NCI-H774 (cell line): ENCODE data around the gene MVB12B.

Experiments
- DNase-seq: peaks from one replicate; lab custom pipeline; 2025; lab: John Stamatoyannopoulos, UW

The MVB12B gene

DNA sequence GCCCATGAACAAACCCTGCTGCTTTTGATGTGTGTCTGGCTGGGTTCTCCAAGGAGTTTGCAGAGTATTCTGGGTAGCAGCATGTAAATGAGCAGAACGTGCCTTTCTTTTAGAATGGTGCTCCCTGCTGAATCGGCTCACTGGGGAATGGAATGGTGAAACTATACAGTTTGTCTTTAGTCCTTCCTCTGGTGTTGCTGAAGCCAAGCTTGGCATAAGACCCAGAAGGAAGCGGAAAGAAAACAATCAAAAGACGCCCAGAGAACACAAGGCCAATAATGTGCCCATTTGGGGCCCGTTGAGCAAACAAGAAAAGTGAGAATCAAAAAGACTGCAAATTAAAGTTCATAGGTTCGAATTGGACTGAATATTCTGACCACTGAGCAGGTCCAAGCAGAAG is 60.1 kb downstream of the MVB12B start:
- DNase-seq: no peak

DNA sequence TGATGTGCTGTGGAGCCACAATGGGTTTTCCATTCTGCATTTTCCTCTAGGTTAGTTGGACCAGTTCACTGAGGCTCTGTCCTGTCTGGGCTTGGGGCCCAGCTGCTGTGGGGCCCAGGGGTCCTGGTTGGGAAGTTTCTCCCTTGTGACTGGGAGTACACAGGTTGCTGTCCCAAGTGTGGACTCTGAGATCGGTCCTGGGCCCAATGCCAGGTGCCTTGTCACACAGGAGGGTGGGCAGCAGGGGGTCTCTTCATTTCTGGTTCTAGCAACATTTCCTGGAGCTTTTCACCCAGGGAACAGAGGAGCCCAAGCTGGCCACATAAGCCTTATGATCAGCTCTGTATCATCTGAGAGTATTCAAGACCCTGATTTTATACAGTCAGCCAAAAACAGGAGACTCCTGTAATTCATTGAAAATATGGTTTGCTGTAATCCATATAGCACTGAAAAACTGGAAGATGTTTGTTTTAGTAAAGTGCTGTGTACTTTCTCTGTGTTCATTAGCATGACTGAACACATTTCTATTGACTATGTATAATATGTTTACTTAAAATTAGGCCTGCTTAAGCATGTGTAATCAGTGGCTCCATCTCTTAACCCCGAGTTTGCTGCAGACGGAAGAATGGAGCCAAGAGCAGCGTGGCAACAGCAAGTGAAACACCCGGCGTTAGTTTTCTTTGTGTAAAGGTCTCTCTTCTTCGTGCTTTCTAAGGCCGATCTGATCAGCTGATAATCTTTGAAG is 62.5 kb downstream of the MVB12B start:
- peak; percentile 37 for DNase-seq

DNA sequence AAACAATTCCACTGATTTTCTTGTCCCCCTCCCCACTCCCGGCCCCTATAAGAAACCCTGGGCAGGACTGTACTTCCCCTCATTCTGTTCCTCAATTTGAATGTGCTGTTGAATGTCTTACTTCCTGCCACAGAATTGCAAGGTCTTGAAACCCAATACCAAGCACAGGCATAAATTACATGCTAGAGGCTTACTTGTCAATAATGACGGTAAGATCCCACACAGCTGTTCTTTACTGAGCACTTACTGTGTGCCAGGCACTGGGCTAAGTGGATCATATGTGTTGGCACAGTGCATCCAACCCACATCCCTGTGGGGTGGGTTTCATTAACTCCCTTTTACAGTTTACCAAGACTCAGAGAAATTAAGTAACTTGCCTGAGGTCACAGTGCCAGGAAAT is 63.4 kb downstream of the MVB12B start:
- DNase-seq: no peak

DNA sequence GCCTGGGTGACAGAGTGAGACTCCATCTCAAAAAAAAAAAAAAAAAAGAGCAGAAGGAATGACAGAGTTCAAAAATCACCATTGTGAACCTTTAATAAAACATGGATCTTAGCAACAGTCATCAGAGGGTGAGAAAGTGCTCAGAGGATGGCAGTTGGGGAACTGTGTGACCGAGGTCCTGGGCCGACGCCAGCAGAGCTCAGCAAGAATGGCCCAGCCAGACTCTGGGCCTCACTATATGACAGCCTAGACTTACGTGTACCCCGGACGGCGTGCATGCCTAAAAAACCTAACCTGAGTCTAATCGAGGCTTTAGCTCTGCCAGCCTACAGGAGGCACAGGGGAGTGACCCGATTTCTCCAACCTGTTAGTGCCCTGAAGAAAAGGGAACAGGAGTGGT is 64.3 kb downstream of the MVB12B start:
- no peak for DNase-seq

DNA sequence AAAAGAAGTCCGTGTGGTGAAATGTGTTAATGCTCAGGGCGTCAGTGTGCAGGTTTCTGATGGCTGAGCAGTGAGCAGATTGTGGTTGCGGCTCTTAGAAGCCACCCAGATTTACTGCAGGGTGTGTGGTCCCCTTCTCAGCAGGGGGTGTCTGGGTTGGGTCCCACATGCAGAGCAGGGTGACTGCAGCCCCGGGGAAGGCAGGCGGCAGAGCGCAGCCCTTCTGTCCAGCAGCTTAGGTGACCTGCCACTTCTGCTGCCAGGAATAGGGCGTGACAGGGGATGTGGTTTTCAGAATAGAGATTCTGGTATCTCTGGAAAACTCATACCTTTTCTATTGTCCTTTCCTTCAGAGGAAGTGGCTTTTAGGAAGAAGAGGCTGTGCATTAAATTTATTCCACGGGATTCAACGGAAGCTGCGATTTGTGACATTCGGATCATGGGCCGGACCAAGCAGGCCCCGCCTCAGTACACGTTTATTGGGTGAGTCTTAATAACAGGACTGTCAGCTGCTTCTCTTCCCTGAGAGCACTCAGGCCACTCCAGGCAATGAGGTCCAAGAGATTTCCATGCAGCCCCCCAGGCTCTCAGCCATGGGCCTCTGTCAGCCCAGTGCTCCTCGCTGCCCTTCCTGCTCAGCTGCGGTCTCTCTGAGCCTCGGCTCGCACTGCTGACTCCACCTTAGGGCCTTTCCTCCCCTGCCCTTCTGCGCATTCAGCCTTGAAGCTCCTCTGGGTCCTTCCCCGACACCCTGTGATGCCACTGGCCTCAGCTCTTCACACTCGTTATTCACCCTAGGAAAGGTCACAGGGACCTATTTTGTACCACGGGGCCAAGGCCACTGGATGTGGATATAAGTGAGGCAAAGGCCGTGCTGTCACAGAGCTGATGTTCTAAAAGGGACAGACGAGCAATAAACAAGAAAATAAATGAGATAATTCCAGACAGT is 65.4 kb downstream of the MVB12B start:
- no peak for DNase-seq

DNA sequence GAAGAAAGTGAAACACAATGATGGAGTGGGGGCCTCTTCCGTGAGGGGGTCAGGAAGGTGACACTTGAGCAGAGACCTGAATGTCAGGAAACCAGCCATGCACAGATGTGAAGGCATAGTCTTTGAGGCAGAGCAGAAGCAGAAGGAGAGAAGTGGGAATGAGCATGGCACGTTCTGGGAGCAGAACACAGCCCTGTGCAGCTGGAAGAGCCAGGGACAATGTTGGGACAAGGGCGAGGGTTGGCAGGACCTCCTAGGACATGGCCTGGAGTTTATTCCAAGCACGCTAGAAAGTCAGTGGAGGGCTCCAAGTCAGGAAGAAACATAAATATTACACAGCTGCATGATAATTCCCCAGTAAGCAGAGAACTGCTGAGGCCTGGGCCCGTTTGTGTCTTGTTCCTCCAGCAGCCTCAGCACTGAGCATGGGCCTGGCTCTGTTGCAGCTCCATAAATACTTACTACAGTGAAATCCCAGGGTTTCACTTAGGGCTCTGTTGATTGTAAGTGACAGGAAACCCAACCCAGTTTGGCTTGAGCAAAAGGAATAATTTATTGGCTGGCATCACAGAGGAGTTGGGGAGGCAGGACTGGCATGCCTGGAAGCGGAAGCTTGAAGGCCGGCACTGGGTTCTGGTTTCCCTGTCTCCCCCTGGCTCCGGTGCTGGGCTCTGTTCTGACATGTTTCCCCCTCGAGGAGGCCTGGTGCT is 66.2 kb downstream of the MVB12B start:
- DNase-seq: no peak

DNA sequence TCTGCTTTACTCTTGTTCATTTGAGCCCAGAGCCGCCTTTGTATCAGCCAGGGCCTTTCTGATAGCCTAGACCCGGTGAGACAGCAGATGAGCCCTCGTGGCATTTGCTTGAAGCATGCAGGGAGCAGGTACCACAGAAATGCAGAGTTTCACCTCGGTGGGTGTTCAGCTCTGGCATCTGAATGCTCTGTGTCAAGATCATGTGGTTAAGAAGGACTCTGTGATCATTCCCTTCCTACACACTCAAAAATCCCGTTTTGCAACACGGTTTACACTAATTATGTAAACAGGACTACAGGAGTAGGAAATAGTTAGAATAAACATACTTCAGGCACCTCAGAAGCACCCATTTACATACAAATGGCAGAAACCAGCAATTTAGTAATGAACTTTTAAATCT is 67.2 kb downstream of the MVB12B start:
- no peak for DNase-seq

DNA sequence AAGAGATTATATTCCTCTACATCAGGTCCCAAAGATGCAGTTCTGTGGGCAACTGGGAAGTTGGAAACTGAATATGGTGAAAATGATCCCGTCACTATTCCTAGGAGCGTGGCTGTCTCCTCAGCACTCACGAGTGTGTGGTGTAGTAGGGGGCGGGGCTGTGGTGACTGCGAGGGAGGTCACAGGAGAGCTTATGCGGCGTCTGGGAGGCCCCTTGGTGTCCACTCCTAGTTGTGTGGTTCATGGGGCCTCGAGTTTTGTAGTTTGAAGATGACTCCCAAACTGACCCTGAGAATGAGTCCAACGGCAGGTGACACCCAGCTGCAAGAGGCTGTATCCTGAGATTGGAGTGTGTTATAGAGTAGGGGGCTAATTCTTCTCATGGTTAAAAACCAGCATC is 68.2 kb downstream of the MVB12B start:
- DNase-seq: no peak

DNA sequence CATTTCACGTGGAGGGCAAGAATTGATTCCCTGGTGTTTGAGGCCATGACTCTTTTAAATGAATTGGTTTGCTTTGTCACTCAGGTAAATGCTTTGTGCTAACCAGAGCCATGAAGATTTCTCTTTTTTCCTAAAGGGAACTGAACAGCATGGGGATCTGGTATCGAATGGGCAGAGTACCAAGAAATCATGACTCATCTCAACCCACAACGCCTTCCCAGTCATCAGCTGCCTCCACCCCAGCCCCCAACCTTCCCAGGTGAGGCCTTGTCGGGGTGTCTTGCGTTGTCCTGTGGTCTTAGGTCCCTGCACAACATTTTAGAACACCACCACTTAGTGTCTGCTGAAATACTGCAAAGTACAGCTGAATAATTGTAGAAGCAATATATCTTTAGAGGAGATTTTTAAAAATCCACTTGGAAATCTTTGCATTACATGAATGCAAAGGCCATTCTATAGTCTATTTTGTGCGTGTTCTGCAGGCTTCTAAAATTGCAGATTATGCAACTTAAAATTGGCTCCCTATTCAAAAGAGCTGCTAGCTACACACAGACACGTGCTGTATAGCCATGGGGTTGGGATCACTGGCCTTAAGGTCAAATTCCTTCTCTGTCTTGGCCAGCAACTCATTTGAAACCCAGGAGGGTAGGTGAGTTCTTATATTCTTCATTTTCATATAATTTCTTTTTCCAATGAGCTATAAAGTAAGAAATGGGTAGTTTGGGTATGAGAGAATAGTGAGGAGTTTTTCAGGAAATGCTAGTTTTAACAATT is 69.0 kb downstream of the MVB12B start:
- no peak for DNase-seq

DNA sequence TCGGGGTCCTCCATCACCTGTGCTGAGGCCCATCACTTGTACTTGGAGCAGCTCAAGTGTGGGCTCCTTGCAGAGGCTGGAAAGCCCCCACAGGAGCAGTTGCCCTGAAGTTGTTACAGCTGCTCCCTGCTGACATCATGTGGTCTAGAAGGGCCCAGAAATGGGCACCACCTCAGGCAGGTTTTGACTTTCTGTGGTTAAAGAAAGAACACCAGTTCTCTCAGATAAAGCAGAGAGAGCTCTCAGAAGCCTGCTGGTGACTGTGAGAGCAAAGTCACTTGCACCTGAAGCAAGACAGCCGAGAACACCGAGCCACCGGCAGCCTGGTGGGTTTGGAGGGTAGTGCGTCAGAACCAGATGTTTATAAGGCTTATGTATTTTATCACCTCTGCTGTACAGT is 70.4 kb downstream of the MVB12B start:
- no peak for DNase-seq

DNA sequence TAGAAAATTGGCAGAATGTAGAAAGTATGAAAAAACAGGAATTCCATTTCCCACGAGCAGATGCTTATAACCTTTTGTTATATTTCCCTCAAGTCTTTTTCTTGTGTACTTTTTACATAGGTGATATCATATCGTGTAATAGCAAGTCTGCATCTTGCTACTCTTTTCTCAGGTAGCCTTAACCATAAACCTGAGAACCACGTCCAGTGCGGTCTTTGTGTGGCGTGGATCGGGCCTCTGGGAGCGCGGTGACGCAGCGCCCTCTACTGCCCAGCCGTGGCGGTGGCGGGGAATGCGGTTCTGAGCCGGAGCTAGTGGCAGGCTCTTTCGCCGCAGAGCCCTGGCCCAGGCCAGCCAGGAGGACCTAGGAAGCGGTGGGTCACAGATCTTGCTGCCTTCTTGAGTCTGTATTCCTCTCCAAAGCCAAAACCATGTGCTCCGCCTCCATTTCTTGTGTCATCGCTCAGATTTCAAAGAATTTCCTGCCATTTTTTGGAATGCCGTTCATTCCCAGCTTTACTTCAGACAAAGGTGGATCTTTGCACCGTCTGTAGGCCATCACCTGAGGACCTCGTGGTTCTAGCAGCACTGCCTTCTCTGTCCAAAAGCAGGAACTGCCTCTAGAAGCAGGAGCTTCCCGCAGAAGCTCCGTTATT is 71.9 kb downstream of the MVB12B start:
- DNase-seq: peak; percentile 74

DNA sequence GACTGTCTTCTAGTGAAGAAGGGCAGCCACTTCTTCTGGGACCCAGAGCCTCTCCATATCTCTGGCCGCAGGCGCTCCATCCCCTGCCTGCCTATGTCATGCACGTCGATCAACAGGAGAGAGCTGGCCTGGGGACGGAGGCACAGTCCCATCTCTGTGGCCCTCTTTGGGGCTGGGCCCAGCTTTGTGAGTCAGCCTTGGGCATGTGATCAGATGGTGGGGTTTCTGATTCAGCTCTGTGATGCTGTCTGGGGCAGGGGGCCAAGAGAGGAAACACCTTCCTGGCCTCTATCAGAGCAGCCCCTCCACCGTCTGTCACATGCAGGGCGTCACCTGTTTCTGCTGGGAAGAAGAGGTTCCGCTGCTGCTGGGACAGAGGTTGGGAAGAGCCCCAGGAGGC is 72.6 kb downstream of the MVB12B start:
- no peak for DNase-seq

DNA sequence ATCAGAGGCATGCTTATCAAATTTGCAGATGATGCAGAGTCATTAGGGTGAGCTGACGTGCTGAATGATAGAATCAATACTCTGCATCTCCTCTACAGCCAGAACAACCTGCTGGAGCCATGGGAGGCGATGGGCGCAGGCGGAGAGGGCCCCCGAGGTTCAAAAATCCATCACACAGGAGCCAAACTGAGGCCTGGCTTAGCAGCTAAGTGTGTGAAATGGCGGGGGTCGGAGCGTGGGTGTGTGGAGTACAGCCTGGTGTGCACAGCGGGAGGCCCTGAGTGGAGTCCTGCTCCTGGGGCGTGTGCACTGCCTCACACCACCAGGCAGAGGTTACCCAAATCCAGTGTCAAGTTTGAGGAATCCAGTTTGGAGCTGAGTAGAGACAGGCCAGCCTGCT is 73.2 kb downstream of the MVB12B start:
- no peak for DNase-seq

DNA sequence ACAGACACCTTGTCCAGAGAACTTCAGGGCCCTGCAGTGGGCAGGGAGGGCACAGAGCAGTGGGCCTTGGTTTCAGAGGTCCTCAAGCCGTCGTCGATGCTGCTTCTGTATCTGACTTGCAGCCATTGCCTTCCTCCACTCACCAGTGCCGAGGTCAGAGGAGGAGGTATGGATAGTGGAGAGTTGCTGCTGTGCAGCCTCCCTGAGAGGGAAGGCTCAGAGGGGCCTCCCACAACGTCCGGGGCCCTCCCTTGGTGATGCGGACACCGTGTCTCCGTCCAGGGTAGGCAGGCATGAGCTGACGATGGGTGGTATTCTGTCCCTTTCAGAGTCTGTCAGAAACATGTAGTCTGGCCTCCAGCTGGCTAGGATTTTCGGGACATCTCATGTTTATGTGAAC is 73.9 kb downstream of the MVB12B start:
- DNase-seq: no peak

DNA sequence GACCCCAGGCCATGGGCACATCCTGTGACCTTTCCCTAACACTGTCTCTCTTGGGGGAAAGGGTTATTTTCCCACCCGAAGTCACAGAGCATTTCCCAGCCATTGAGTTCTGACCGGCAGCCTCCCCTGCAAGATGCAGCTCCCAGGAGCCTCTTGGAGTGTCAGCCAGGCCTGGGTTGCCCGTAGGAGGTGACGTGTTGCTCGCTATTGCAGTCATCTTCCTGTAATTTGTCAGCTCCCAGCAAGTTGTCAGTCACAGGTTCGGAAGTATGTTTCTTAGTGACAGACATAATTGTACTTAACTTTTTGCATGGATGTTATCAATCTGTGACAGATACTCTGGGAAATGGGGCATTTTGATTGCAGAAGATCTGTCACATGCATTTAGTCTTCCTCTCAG is 74.5 kb downstream of the MVB12B start:
- no peak for DNase-seq

DNA sequence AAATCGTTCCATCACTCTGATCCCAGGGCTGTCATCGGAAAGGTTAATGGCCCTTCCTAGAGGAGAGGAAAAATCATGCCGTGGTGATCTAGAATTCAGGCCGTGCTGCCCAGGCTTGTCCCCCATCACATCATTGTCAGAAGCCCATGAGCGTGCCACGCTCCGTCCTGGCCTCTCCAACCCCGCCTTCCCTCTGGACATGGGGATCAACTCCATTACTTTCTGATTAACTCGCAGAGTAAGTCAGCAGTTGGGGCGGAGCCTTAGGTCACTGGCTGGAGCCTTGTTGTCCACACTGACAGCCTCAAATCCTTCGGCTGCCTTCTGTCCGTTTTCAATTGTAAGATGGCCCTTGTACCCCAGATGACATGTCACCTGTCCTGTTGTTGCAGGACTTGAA is 75.0 kb downstream of the MVB12B start:
- DNase-seq: no peak

DNA sequence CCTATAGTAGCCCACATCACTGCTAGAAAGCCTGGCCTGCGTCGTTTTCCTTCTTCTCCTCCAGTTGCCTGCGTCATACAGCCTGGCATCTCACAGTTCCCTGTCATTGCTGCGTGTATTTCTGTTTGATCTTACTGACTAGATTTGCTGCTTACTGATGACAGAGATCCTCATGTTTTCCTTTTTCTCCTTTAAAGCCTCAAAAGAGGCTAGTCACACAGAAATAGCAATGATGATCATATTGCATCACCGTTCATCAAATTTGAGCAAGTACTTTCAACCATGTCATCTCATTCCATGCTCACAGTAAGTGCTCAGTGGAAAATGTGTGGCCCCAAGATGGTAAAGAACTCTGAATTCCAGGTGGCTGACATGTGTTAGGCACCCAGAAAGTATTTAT is 76.8 kb downstream of the MVB12B start:
- no peak for DNase-seq

DNA sequence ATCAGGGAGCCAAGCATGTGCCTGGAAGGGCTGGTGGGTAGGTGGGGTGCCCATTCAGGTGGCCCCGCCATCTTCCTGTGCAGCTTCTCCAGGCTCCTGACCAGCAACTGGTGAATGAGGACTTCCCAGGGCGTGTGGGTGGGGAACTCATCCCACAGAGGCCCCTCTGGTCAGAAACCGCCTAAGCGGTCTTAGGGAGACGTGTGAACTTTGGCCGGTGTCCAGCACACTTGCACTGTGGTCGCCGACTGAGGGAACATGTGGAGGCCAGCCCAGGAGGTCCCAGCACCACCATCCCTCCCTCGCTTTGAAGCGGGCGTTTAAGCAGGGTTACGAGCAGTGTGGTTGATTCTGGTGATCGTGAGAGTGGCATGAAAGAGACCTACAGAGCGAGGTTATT is 77.8 kb downstream of the MVB12B start:
- no peak for DNase-seq

DNA sequence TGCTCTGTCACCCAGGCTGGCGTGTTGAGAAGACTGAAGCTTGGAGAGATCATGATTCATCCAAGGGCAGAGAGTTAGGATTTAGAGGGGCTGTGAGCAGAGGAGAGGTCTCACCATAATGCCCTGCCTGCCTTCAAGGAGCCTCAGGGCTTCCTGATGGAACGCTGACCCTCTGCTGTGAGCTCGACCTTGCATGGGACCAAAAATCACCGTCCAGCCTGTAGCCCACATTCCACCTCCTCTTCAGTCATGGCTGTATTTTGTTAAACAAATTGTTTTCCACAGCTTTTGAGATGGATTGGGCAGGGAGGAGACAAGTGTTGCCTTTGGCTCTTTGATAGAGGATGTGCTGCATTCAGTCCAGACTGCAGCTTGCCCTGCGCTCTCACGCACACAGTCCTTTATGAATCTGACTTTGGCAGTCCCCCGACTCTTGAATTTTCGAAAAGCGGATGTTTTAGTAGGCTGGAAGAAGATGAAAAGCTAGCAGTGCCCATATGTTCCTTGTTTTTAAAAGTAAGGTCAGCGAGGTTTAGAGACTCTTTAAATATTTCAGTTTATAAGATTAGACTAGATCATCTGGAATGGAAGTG is 79.5 kb downstream of the MVB12B start:
- peak; percentile 44 for DNase-seq

DNA sequence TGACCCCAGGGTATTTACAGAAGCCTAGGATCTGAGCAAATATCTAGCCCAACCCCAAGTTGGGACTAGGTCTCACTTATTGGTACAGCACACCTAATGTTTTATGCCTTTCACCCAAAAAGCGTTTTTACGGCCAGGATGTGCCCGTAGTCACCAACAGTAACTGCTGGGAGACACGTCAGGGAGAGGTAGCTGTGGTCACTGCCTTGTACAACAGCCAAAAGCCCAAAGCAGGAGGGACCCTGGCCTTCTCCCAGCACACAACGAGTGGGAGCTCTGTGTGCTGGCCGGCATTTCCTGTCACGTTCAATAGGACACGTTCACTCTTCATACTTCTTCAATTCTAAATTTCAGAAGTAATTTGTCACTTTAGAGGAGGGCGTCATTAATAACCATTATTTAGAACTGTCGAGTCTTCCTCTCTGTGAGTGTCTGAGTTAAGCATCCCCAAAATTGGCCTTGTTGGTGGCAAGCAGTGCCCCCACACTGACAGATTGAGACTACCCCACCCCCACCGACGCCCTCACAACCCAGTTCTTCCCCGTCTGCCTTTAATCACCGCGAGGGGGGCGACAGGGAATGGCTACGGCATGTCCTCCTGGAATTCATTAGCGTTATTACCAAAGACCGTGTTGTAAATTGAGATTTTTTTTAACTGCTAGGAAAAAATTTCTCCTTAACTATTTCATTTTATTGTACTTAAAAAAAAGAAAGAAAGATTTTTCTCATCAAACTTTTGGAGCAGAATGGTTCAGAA is 80.7 kb downstream of the MVB12B start:
- peak; percentile 35 for DNase-seq
